Keratinocyte (primary cell): ENCODE data around the gene CCSER1. TPM values are rescaled to one million over a fixed set of nuclear protein-coding genes. Genes with fewer than 3 reads are reported as not detected.

Experiments used
- DNase-seq: peaks from one replicate; pipeline ENCODE4 v3.0.0-alpha.2; 2011; ENCODE audit warnings: low read depth, missing footprints, low spot score
- FAIRE-seq: peaks from 2 replicates; lab custom pipeline; 2011; peaks lifted over from hg19 to GRCh38; lab: Jason Lieb, UNC
- H2AFZ ChIP-seq: 2 replicates; pipeline ENCODE4 v1.6.0; 2012; ENCODE audit warnings: low read length, control low read depth, inconsistent platforms; ENCODE audit not compliant: control insufficient read depth
- H3K27ac ChIP-seq: 2 replicates; pipeline ENCODE4 v1.5.1; 2011; ENCODE audit warnings: low read length; ENCODE audit not compliant: control insufficient read depth, insufficient read depth
- H3K27me3 ChIP-seq: 3 replicates; pipeline ENCODE4 v1.6.0; 2011; ENCODE audit warnings: low read length; ENCODE audit not compliant: control insufficient read depth, insufficient read depth; ENCODE audit errors: extremely low read depth
- H3K36me3 ChIP-seq, 2 experiments: 2 replicates in 1 of 2; 3 replicates in 1 of 2; pipeline ENCODE4 v1.5.1; 2011; ENCODE audit warnings: low read length in 2 of 2, mild to moderate bottlenecking in 1 of 2; ENCODE audit not compliant: control insufficient read depth in 2 of 2, insufficient read depth in 2 of 2; ENCODE audit errors: extremely low read depth in 1 of 2
- H3K4me1 ChIP-seq: 3 replicates; pipeline ENCODE4 v1.5.1; 2011; ENCODE audit warnings: low read length; ENCODE audit not compliant: control insufficient read depth, insufficient read depth; ENCODE audit errors: extremely low read depth
- H3K4me2 ChIP-seq: 3 replicates; pipeline ENCODE4 v1.6.0; 2011; ENCODE audit warnings: low read depth, low read length; ENCODE audit not compliant: control insufficient read depth, insufficient read depth; ENCODE audit errors: extremely low read depth
- H3K4me3 ChIP-seq, 3 experiments: fragments of 200-600 bp in 1 of 3; sonication (generic) in 1 of 3; 2 replicates in 2 of 3; 3 replicates in 1 of 3; pipeline ENCODE4 v1.5.1; 2011 to 2016; ENCODE audit warnings: low read length in 3 of 3, mild to moderate bottlenecking in 3 of 3, control low read depth in 2 of 3, inconsistent platforms in 1 of 3, low read depth in 1 of 3, mixed read lengths in 1 of 3, mixed run types in 1 of 3, moderate library complexity in 1 of 3; ENCODE audit not compliant: control insufficient read depth in 2 of 3, insufficient read depth in 2 of 3; ENCODE audit errors: extremely low read depth in 1 of 3
- H3K79me2 ChIP-seq: 2 replicates; pipeline ENCODE4 v1.6.0; 2012; ENCODE audit warnings: low read length; ENCODE audit not compliant: control insufficient read depth, insufficient read depth
- H3K9ac ChIP-seq: 3 replicates; pipeline ENCODE4 v1.6.0; 2011; ENCODE audit warnings: low read length; ENCODE audit not compliant: control insufficient read depth, insufficient read depth; ENCODE audit errors: extremely low read depth
- H3K9me1 ChIP-seq: 3 replicates; pipeline ENCODE4 v1.6.0; 2011; ENCODE audit warnings: low read length; ENCODE audit not compliant: control insufficient read depth, insufficient read depth; ENCODE audit errors: extremely low read depth
- H3K9me3 ChIP-seq: 2 replicates; pipeline ENCODE4 v1.5.1; 2012; ENCODE audit warnings: low read depth, low read length; ENCODE audit not compliant: control insufficient read depth
- H4K20me1 ChIP-seq: 3 replicates; pipeline ENCODE4 v1.6.0; 2011; ENCODE audit warnings: low read length; ENCODE audit not compliant: control insufficient read depth, insufficient read depth; ENCODE audit errors: extremely low read depth
- CTCF ChIP-seq, 3 experiments: IDR thresholded peaks in 1 of 3; conservative IDR thresholded peaks in 1 of 3; optimal IDR thresholded peaks in 1 of 3; 2 replicates in 2 of 3; 3 replicates in 1 of 3; pipeline versions ENCODE3 to v1.5.1; 2011; ENCODE audit warnings: low read length in 3 of 3, mild to moderate bottlenecking in 3 of 3, moderate library complexity in 2 of 3, control low read depth in 1 of 3, inconsistent platforms in 1 of 3; ENCODE audit not compliant: insufficient read depth in 2 of 3; ENCODE audit errors: extremely low read depth in 1 of 3
- EZH2 ChIP-seq: IDR thresholded peaks from one replicate; pipeline ENCODE4 v1.6.1; 2012; ENCODE audit warnings: inconsistent platforms, mild to moderate bottlenecking, low read length, moderate library complexity
- dilution Hi-C: fragments of 300-500 bp; cut with MboI; formaldehyde crosslinking; loops from one replicate; pipeline ENCODE4 v1.7.0; 2020; ENCODE audit warnings: low sequenced_read_pairs; ENCODE audit not compliant: extremely low pct_ligation_motif_present
- polyA plus RNA-seq, 5 experiments: library from polyadenylated mRNA; depleted of rRNA in 3 of 5; stranded (reverse) in 3 of 5; stranded (forward) in 1 of 5; unstranded in 1 of 5; fragments of >200 nt; gene quantifications; 1 replicate in 1 of 5; 2 replicates in 3 of 5; 3 replicates in 1 of 5; pipeline versions ENCODE4 v1.2.1 to v1.2.3, GENCODE V29; 2011 to 2012; ENCODE audit warnings: missing spikeins in 2 of 5, low read depth in 1 of 5, low replicate concordance in 1 of 5

CCSER1 gene
- polyA plus RNA-seq, 1 donor (not counting 4 experiments of a cell fraction or from before 2014, with no cell fraction given): 1.2 TPM

GRCh38 chr4:90727938-90728337, 600.7 kb downstream of the CCSER1 start:
- FAIRE-seq (peak; percentile 93), DNase-seq (peak; percentile 35)
- Histone ChIP-seq H3K27me3 (no peaks in the 10 kb centered on the region), H2AFZ (peak overlapping the region; percentile 50), H3K9me1 (no peaks in the 10 kb centered on the region), H3K9me3 (no peaks in the 10 kb centered on the region), H3K36me3 (no peaks in the 10 kb centered on the region), H3K4me2 (peak overlapping the region; percentile 54), H3K27ac (peak overlapping the region; percentile 6), H3K9ac (no peak overlapping the region), H3K4me3 (no peak overlapping the region), H3K4me1 (peaks cover 15% of the 10 kb centered on the region), H4K20me1 (no peaks in the 10 kb centered on the region), H3K79me2 (no peaks in the 10 kb centered on the region)
- no peak for TF ChIP-seq CTCF (optimal IDR thresholded peaks at IDR 0.05 in 1 of 3, IDR thresholded peaks at IDR 0.05 in 1 of 3, conservative IDR thresholded peaks at IDR 0.05 in 1 of 3; ENCODE audit: extremely low read depth in 1 of 3, insufficient read depth in 2 of 3, low read length in 3 of 3)
- no peak for TF ChIP-seq EZH2
- dilution Hi-C loops: no loop called here

DNA sequence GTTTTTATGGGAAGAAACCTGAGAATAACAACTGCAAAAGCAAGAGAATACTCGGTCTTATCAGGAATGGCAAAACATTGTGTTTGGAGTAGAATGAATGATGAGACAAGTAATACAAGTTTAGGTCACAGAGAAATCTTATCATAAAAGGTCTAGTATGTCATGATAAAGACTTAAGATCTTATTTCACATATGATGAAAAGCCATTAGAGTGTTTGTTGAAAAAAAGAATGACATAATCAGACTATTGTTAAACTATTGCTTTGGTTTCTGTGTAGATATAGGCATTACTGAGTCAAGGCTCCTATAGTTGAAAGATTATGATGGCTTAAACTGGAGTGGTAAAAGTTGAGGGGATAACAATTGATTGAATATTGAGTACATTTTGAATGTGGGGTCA, 603.6 kb downstream of the CCSER1 start:
- FAIRE-seq (no peak), DNase-seq (no peak)
- no peak overlapping the region for H3K4me3 ChIP-seq
- H3K27ac ChIP-seq: no peak overlapping the region
- TF ChIP-seq EZH2 (no peak), CTCF (optimal IDR thresholded peaks at IDR 0.05 in 1 of 3, IDR thresholded peaks at IDR 0.05 in 1 of 3, conservative IDR thresholded peaks at IDR 0.05 in 1 of 3; ENCODE audit: extremely low read depth in 1 of 3, insufficient read depth in 2 of 3, low read length in 3 of 3) (no peak)
- H3K79me2 ChIP-seq: no peaks in the 10 kb centered on the region
- dilution Hi-C loops: no loop called here
- H2AFZ ChIP-seq: no peak overlapping the region
- H3K27me3 ChIP-seq: no peaks in the 10 kb centered on the region
- H3K9me3 ChIP-seq: no peaks in the 10 kb centered on the region
- peaks cover 15% of the 10 kb centered on the region for H3K4me1 ChIP-seq
- H3K4me2 ChIP-seq: no peak overlapping the region
- H3K36me3 ChIP-seq: no peaks in the 10 kb centered on the region
- H4K20me1 ChIP-seq: no peaks in the 10 kb centered on the region
- no peaks in the 10 kb centered on the region for H3K9me1 ChIP-seq
- no peak overlapping the region for H3K9ac ChIP-seq
